AG08396 (cell line): ENCODE measurements around the gene VSIR.

Experiments used
- DNase-seq: peaks from one replicate; pipeline ENCODE4 v3.0.0; 2012; ENCODE audit warnings: low spot score, mixed read lengths

VSIR gene

GRCh38 chr10:71773221-71773971 lies at the start of gene VSIR:
Gene VSIR, minus strand, starts transcription at chr10:71773520. Its CDS starts 81 bp downstream, at chr10:71773439.
- DNase-seq = peak; percentile 94

- no peak for DNase-seq
Measured at GRCh38 chr10:71821909-71822763, 48.8 kb upstream of the VSIR start.

GRCh38 chr10:71820966-71821365 lies 47.6 kb upstream of the VSIR start:
- DNase-seq = no peak

GRCh38 chr10:71819985-71820384 lies 46.7 kb upstream of the VSIR start:
- no peak for DNase-seq

DNA sequence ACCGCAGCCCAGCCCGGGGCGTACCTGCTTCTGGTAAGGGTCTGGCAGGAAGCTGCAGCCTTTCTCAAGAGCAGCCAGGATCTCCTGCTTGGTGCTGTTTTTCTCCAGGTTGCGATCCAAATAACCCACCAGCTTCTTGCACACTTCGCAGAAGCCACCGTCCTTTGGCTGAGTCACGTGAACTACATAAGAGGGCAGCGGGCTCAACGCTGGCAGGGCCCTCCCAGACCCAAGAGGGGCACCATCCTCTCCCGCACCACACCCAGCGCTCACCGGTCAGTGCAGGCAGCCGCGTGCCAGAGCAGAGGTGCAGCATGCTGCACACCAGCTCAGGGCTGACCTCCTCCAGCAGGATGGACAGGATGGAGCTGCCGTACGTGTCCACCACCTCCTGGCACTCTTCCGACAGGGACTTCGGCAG lies 46.1 kb upstream of the VSIR start:
- no peak for DNase-seq

DNA sequence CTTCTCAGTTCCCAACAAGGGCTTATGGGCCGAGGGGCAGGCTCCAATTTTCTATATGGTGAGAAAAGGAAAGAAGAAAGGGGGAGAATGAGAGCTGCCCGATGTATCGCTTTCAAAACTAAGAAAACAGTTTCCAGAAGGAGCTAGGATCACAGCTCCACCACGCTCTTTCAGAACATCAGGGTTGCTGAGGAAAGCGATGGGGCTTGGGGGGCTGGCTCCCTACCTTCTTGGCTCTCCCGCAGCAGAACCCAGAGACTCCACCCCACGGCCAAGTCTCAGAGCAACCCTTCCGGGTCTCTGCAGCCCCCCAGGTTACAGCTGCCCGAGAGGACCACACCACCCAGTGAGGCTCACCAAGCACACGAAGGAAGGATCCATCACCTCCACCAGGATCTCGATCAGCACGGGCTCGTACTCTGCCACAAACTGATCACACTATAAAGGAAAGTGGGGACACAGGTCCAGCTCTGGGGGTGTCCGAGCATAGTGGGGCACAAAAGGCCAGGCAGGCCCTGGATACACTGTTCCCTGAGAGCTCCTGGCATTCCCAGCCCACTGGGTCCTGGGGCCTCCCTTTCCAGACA lies 45.4 kb upstream of the VSIR start:
- no peak for DNase-seq

- DNase-seq = no peak
Measured at GRCh38 chr10:71817831-71818655, 44.7 kb upstream of the VSIR start.

DNA sequence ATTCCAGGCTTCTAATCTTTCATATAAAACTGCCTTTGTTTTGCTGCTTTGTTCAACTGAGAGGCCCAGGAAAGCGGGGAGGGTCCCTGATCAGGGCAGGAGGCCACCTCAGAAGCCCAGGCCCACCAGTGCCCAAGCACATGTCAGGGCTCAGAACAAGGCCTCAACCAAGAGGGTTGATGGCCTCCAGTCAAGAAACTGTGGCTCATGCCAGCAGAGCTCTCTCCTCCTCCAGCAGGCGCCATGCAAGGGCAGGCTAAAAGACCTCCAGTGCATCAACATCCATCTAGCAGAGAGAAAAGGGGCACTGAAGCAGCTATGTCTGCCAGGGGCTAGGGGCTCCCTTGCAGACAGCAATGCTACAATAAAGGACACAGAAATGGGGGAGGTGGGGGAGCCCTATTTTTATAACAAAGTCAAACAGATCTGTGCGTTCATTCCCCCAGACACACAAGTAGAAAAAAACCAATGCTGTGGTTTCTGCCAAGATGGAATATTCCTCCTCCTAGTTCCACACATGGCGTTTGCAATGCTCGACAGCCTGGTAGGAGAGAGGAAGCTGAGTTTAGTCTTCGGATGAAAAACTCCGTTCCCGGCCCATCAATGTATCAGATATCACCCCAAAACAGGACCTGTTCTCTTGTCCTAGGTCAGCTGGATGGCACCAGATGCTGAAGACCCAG lies 43.8 kb upstream of the VSIR start:
- DNase-seq = no peak

GRCh38 chr10:71816421-71816851 lies 43.1 kb upstream of the VSIR start:
- DNase-seq = no peak

GRCh38 chr10:71815515-71816130 lies 42.3 kb upstream of the VSIR start:
- no peak for DNase-seq

DNA sequence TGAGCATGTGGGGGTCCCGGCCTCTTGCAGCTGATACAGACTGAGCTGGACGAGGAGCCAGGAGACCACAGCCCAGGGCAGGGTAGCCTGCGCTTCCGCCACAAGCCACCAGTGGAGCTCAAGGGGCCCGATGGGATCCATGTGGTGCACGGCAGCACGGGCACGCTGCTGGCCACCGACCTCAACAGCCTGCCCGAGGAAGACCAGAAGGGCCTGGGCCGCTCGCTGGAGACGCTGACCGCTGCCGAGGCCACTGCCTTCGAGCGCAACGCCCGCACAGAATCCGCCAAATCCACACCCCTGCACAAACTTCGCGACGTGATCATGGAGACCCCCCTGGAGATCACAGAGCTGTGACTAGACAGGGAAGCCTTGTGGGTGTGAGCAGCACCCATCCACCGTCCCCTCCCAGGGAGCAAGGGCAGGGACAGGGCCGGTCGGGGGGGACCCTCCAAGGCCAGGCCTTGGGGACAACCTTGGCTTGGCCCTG lies 41.6 kb upstream of the VSIR start:
- no peak for DNase-seq

- no peak for DNase-seq
Measured at GRCh38 chr10:71812913-71813590, 39.7 kb upstream of the VSIR start.

DNA sequence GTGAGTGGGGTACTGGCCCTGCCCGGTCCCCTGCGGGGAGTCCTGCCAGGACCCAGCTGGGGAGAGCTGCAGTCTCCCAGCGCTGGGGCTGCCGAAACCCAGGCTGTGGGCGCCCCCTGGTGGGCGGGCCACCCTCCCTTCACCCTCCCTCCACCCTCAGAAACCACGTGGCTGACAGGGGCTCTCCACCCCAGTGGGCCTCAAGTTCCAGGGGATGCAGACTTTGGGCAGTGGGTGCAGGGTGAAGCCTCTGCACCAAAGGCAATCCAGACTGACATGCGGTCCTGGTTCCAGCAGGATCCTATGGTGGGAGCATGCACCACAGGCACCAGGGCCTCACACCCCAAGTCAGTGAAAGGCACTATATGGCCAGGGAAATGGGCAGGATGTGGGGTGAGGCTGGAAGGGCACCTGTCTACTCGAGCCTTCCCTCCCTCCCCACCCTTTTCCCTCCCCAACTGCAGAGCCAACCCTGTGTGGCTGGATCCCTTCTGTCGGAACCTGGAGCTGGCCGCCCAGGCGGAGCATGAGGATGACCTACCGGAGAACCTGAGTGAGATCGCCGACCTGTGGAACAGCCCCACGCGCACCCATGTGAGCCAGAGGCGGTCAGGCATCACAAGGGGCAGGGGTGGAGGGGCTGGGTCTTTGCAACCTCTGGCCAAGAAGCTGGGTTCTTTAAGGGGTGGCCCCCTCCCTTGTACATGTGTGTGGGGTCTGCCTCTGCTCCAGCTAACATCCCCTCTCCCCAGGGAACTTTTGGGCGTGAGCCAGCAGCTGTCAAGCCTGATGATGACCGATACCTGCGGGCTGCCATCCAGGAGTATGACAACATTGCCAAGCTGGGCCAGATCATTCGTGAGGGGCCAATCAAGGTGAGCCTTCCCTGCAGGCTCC lies 38.9 kb upstream of the VSIR start:
- peak; percentile 88 for DNase-seq

DNA sequence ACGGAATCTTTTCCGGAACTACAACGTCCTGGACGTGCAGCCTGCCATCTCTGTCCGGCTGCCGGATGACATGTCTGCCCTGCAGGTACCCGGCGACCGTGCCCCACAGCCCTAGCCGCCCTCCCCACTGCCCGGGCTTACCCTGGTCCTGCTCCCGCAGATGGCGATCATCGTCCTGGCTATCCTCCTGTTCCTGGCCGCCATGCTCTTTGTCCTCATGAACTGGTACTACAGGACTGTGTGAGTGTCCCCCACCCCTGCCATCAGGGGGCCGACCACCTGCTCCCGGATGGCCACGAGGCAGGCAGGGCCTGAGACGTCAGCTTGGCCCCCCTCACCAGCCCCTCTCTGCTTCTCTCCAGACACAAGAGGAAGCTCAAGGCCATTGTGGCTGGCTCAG lies 38.0 kb upstream of the VSIR start:
- DNase-seq = no peak

GRCh38 chr10:71810048-71810750 lies 36.9 kb upstream of the VSIR start:
- no peak for DNase-seq

DNA sequence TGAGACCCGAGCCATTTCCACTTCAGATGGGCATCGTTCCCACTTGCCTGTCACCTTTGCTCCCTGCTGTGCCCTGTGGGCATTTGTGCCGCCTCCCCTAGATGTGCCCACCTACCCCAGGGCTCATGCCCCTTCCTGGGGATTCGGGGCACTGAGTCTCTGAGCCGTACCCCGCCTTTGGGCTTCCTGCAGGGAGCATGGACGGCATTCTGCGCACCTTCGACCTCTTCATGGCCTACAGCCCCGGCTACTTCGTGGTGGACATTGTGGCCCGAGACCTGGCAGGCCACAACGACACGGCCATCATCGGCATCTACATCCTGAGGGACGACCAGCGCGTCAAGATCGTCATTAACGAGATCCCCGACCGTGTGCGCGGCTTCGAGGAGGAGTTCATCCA lies 36.3 kb upstream of the VSIR start:
- DNase-seq = no peak

GRCh38 chr10:71807557-71808510 lies 34.5 kb upstream of the VSIR start:
- no peak for DNase-seq
